Stomach (tissue), 9 donors: ENCODE measurements around the gene KRT4. TPM values are rescaled to one million over a fixed set of nuclear protein-coding genes. Genes with fewer than 3 reads are reported as not detected.

Experiments used
- DNase-seq, 2 donors: peaks; one replicate each; pipeline versions ENCODE4 v3.0.0 to v3.0.0-alpha.2; 2013 to 2019
- H3K27ac ChIP-seq, 5 donors: fragments of 200-600 bp in 4 of 5; sonication (generic) in 4 of 5; one replicate each; pipeline ENCODE4 v1.5.1; 2013 to 2019; ENCODE audit warnings: mild to moderate bottlenecking in 1 of 5, moderate library complexity in 1 of 5
- H3K27me3 ChIP-seq, 3 donors: fragments of 200-600 bp; sonication (generic); one replicate each; pipeline ENCODE4 v1.5.1; 2017 to 2019; ENCODE audit warnings: mixed run types in 1 of 3
- H3K36me3 ChIP-seq, 4 donors: fragments of 200-600 bp; sonication (generic); 1 replicate in 3 of 4; 2 replicates in 1 of 4; pipeline ENCODE4 v1.5.1; 2016 to 2019
- H3K4me1 ChIP-seq, 4 donors: fragments of 200-600 bp; sonication (generic); one replicate each; pipeline ENCODE4 v1.5.1; 2016 to 2019
- H3K4me3 ChIP-seq, 4 donors: fragments of 200-600 bp; sonication (generic) in 3 of 4; one replicate each; pipeline ENCODE4 v1.5.1; 2016 to 2019; ENCODE audit warnings: mild to moderate bottlenecking in 1 of 4
- H3K9me3 ChIP-seq, 4 donors: fragments of 200-600 bp; sonication (generic); one replicate each; pipeline ENCODE4 v1.5.1; 2016 to 2019
- EP300 ChIP-seq: sonication (generic); formaldehyde crosslinking; IDR thresholded peaks from one replicate; pipeline ENCODE4 v1.6.1; 2017; ENCODE audit warnings: antibody characterized with exemption
- POLR2A ChIP-seq, 4 donors: fragments of 450-650 bp; IDR thresholded peaks; one replicate each; pipeline ENCODE4 v1.6.1; 2016; ENCODE audit warnings: antibody characterized with exemption in 4 of 4, control low read depth in 2 of 4, mild to moderate bottlenecking in 1 of 4, moderate library complexity in 1 of 4
- POLR2AphosphoS5 ChIP-seq, 3 donors: sonication (generic); formaldehyde crosslinking; IDR thresholded peaks; one replicate each; pipeline ENCODE4 v1.6.1; 2016; ENCODE audit warnings: antibody characterized with exemption in 3 of 3
- WGBS, 5 donors: extraction: QIAGEN DNeasy Blood & Tissue Kit in 3 of 5; methylation state at CpG; one replicate each; pipeline versions ENCODE4 v1.1.5 to v1.1.7; 2013 to 2018; 5-methylcytosine and 5-hydroxymethylcytosine counted together
- intact Hi-C: fragments of 100-400 bp; cut with DNase I; formaldehyde crosslinking; loops from one replicate; pipeline ENCODE4 v1.15.1; 2023; ENCODE audit warnings: low total_unique reads
- polyA plus RNA-seq, 3 donors: library from polyadenylated mRNA; stranded (reverse); fragments of 200-250 nt; gene quantifications; one replicate each; pipeline ENCODE4 v1.2.3, GENCODE V29; 2013
- total RNA-seq, 5 donors: library from RNA; depleted of rRNA; stranded (reverse); fragments of >200 nt; gene quantifications; one replicate each; pipeline versions ENCODE4 v1.1.0 to v1.2.3, GENCODE V29; 2014 to 2016
- TF ChIP-seq, protein P1 (sequence below), 7 experiments: fragments of 450-650 bp in 4 of 7; fragments of 200-600 bp in 3 of 7; sonication (generic) in 3 of 7; IDR thresholded peaks; one replicate each; pipeline ENCODE4 v1.5.1; 2016 to 2019; ENCODE audit warnings: antibody characterized with exemption in 7 of 7, control low read depth in 2 of 7, mild to moderate bottlenecking in 1 of 7
- donor health status: healthy with polysubstance abuse.
- donor health status: Bipolar disorder and iron deficiency.
- donor health status: healthy.

The KRT4 gene
- total and polyA plus RNA-seq, 8 donors = 5.1 to 2,693 (median 11.2) TPM; not detected in 4

DNA sequence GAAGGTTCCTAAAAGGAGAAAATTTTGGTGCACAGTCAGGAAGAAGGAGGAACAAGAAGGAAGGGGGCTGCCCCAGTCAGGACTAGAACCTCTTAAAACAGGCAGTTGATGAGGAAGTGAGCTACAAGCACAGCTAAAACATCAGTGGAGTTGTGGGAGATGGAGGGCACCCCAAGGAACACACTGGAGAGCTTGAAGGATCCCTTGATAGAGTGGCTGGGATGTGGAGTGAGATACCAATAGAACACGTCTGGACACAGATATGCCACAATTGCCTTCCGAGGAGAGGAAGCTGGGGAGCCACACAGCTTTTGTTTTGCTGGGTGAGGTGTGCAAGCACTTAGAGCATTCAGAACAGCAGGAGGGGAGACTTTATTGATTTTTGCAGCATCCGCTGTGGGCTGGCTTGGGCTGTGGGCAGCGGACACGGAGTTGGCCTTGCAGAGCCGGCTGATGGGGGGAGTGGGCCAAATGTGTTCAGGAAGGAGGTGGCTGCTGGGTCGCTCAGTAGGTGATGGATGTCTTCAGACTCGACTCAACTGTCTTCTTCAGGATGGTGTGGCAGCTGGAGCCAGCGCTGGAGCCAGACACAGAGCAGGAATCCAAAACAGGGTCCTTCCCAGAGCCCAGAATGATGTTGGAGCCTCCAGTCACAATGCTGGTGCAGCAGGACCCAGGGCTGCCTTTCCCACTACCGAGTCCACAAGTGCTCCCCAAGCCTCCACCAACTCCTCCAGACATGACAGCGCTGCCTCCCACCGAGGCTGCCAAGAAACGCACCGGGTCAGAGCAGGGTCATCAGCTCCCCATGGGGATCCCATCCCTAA is 24.9 kb upstream of the KRT4 start:
- WGBS, 5 donors = 46 to 54% (median 51%) methylated on average over 10 to 14 of the region's 14 CpGs
- intact Hi-C loops = no loop called here
- H3K27me3 ChIP-seq = peaks cover 0 to 58% (median 12%) of the 10 kb centered on the region in 3 donors

DNA sequence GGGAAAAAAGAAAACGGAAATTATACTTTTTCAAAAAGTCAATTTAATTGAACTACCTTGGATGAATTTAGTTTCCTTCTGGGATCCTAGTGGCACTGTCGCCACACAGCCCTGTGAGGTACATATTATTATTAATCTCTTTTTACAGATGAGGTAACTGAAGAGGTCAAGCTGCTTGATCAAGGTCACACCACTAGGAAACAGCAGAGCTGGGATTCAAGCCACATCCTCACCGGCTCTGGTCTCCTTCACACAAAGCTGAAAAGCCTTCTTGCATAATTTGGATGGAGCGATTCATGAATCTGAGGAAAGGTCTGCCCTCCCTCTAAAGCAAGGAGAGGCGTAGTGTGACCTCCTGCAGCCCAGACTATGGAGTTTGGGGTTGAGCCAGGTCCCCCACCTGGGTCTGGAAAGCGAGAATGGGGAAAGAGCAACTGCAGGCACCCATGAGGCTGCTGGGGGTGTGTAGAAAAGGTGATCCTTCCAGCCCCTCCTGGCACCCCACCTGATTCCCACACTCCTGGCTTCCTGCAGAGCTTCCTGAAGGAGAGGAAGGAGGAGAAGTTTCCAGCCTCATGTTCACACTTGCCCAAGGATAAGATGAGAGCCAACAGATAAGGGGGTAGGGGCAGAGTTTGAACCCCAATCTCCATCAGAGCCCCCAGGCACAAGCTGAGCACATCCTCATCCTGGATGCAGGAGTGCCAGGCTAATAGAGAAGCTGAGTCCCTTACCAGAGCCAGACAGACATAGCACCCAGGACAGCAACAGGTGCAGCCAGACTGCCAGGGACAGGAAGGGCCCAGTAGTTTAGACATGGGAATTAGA is 24.1 kb upstream of the KRT4 start:
- Histone ChIP-seq H3K36me3 (no peaks in the 10 kb centered on the region), H3K27ac (no peak overlapping the region), H3K27me3 (peaks cover 0 to 59% (median 12%) of the 10 kb centered on the region in 3 donors), H3K4me1 (no peaks in the 10 kb centered on the region), H3K9me3 (no peaks in the 10 kb centered on the region), H3K4me3 (no peak overlapping the region)
- WGBS, 5 donors = 81 to 93% (median 88%) methylated on average over 6 of the region's 6 CpGs
- TF ChIP-seq POLR2A (IDR thresholded peaks at IDR 0.05) (no peak), POLR2AphosphoS5 (IDR thresholded peaks at IDR 0.05) (no peak), EP300 (no peak)
- TF ChIP-seq, protein P1, sequence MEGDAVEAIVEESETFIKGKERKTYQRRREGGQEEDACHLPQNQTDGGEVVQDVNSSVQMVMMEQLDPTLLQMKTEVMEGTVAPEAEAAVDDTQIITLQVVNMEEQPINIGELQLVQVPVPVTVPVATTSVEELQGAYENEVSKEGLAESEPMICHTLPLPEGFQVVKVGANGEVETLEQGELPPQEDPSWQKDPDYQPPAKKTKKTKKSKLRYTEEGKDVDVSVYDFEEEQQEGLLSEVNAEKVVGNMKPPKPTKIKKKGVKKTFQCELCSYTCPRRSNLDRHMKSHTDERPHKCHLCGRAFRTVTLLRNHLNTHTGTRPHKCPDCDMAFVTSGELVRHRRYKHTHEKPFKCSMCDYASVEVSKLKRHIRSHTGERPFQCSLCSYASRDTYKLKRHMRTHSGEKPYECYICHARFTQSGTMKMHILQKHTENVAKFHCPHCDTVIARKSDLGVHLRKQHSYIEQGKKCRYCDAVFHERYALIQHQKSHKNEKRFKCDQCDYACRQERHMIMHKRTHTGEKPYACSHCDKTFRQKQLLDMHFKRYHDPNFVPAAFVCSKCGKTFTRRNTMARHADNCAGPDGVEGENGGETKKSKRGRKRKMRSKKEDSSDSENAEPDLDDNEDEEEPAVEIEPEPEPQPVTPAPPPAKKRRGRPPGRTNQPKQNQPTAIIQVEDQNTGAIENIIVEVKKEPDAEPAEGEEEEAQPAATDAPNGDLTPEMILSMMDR (IDR thresholded peaks at IDR 0.05) = no peak
- no peak for DNase-seq
- intact Hi-C loops = no loop called here

More for the DNA sequence above, 24.9 kb upstream of the KRT4 start:
- no peaks in the 10 kb centered on the region for H3K9me3 ChIP-seq
- H3K4me1 ChIP-seq = no peaks in the 10 kb centered on the region
- H3K4me3 ChIP-seq = no peak overlapping the region
- no peak for TF ChIP-seq POLR2AphosphoS5 (IDR thresholded peaks at IDR 0.05)
- TF ChIP-seq EP300 = no peak
- no peak for TF ChIP-seq POLR2A (IDR thresholded peaks at IDR 0.05)
- DNase-seq = no peak
- H3K27ac ChIP-seq = no peak overlapping the region
- no peaks in the 10 kb centered on the region for H3K36me3 ChIP-seq

DNA sequence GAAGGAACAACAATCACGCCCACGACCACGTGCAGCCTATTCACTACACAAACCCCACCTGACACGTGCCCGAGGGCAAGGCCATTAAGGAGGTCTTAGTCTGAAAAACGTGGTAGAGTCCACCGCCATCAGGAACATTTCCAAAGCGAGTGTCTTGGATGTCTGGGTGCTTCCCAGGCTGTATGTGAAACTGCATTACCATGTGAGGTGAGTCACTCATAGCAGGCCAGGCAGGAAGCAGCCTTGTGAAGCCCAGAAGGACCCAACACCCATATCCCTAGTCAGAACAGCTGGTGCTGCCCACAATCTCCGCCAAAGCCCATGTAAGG is 23.5 kb upstream of the KRT4 start:
- TF ChIP-seq EP300 (no peak), POLR2AphosphoS5 (IDR thresholded peaks at IDR 0.05) (no peak)
- intact Hi-C loops = no loop called here

DNA sequence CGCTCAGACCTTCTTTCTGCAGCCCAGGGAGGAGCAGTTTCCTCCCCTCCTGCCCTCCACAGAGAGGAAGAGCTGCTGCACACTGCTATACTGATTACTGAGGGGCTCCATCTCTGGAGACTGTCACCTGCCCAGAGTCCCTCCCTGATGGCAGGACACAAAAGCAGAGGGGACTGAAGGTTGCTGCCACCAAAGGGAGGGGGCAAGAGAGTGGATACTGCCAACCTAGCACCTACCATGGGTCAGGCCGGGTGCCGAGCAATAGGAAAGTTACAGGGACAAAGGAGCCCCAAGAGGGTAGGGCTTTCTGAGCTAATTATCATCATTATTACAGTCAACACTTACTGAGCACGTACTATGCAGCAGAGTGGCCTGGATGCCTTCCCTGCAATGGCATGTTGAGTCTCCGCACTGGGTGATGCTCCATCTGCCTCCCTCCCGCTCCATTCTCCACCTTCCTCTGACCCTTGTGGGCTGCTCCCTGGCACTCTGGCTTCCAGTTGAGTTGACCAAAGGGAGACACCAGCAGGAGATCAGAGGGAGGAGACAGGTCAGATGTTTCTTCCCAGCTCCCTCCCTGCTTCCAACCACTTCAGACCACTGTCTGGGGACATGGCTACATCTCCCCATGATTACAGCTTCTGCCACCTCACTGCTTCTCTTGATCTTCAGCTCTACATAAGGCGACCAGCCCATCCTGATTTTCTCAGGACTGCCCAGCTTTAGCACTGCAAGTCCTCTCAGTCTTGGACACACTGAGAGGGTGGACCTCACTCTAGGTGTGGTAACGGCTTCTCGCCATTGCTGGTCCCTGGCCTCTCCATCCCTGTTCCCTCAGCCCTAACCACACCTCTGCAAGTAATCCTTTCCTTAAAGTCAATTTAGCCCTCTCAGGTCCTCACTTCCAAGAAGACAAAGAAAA is 22.8 kb upstream of the KRT4 start:
- Histone ChIP-seq H3K4me3 (no peak overlapping the region), H3K27me3 (peaks cover 0 to 59% (median 12%) of the 10 kb centered on the region in 3 donors), H3K9me3 (no peaks in the 10 kb centered on the region), H3K27ac (no peak overlapping the region), H3K36me3 (no peaks in the 10 kb centered on the region), H3K4me1 (no peaks in the 10 kb centered on the region)
- no peak for DNase-seq
- 83 to 92% (median 86%) methylated on average over 9 of the region's 9 CpGs for WGBS, 5 donors
- intact Hi-C loops = no loop called here
- TF ChIP-seq EP300 = no peak
- no peak for TF ChIP-seq POLR2A (IDR thresholded peaks at IDR 0.05)

More for the DNA sequence above, 23.5 kb upstream of the KRT4 start:
- Histone ChIP-seq H3K36me3 (no peaks in the 10 kb centered on the region), H3K4me1 (no peaks in the 10 kb centered on the region), H3K9me3 (no peaks in the 10 kb centered on the region), H3K27ac (no peak overlapping the region), H3K27me3 (peaks cover 0 to 59% (median 12%) of the 10 kb centered on the region in 3 donors), H3K4me3 (no peak overlapping the region)
- 50 to 73% (median 58%) methylated on average over 9 of the region's 9 CpGs for WGBS, 5 donors
- no peak for DNase-seq

DNA sequence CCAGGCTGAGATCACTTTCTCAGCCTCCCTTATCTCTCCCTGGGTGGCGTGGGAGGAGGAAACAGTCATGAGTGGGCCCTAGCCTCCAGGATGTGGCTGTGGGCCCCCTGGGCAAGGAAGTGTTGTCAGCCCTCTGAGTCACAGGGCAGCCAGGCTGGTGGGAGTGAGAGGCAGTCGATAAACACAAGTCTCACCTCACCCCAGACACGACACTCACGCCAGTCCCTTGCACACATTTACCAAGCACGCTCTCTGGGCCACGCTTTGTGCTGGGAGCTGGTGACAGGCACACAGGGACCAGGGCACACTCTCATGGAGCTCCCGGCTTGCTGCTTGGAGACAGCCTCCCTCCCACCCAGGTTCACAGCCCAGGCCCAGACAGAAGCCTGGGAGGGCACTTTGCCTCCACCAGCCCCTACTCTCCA is 22.1 kb upstream of the KRT4 start:
- Histone ChIP-seq H3K4me3 (no peak overlapping the region), H3K4me1 (no peaks in the 10 kb centered on the region), H3K27me3 (peaks cover 0 to 59% (median 12%) of the 10 kb centered on the region in 3 donors), H3K9me3 (no peaks in the 10 kb centered on the region), H3K27ac (no peak overlapping the region), H3K36me3 (no peaks in the 10 kb centered on the region)
- WGBS, 5 donors = 61 to 79% (median 66%) methylated on average over 7 of the region's 7 CpGs
- intact Hi-C loops = no loop called here
- DNase-seq = no peak
- TF ChIP-seq POLR2A (IDR thresholded peaks at IDR 0.05) = no peak
- TF ChIP-seq, protein P1 (IDR thresholded peaks at IDR 0.05) = no peak
- no peak for TF ChIP-seq POLR2AphosphoS5 (IDR thresholded peaks at IDR 0.05)
- TF ChIP-seq EP300 = no peak
